ACC112 (cell line): Measurements from ENCODE around the gene TMCC1.

Experiments used
- H2AFZ ChIP-seq: fragments of 200-600 bp; sonication (generic); one replicate; pipeline ENCODE4 v1.6.0; 2017; ENCODE audit warnings: antibody characterized with exemption, low read length; ENCODE audit not compliant: unreplicated experiment
- H3K27ac ChIP-seq: fragments of 200-600 bp; sonication (generic); 2 replicates; pipeline ENCODE4 v1.5.1; 2014; ENCODE audit warnings: low read depth, mild to moderate bottlenecking, antibody characterized with exemption, low read length, moderate library complexity
- H3K27me3 ChIP-seq: fragments of 200-600 bp; sonication (generic); 2 replicates; pipeline ENCODE4 v1.6.1; 2014; ENCODE audit warnings: mild to moderate bottlenecking, antibody characterized with exemption, low read length, moderate library complexity, mixed read lengths; ENCODE audit not compliant: insufficient read depth
- H3K36me3 ChIP-seq: fragments of 200-600 bp; sonication (generic); 2 replicates; pipeline ENCODE4 v1.6.1; 2016; ENCODE audit warnings: mild to moderate bottlenecking, antibody characterized with exemption, low read length, moderate library complexity, mixed read lengths; ENCODE audit not compliant: insufficient read depth
- H3K4me1 ChIP-seq: fragments of 200-600 bp; sonication (generic); one replicate; pipeline ENCODE4 v1.6.1; 2016; ENCODE audit warnings: low read length, mixed read lengths; ENCODE audit not compliant: insufficient read depth, unreplicated experiment, control insufficient read depth
- H3K4me3 ChIP-seq: fragments of 200-600 bp; sonication (generic); 2 replicates; pipeline ENCODE4 v1.5.1; 2014; ENCODE audit warnings: mild to moderate bottlenecking, low read depth, low read length
- H3K79me2 ChIP-seq: fragments of 200-600 bp; sonication (generic); one replicate; pipeline ENCODE4 v1.6.0; 2016; ENCODE audit warnings: low read length; ENCODE audit not compliant: control insufficient read depth, unreplicated experiment, insufficient read depth

Gene TMCC1

DNA sequence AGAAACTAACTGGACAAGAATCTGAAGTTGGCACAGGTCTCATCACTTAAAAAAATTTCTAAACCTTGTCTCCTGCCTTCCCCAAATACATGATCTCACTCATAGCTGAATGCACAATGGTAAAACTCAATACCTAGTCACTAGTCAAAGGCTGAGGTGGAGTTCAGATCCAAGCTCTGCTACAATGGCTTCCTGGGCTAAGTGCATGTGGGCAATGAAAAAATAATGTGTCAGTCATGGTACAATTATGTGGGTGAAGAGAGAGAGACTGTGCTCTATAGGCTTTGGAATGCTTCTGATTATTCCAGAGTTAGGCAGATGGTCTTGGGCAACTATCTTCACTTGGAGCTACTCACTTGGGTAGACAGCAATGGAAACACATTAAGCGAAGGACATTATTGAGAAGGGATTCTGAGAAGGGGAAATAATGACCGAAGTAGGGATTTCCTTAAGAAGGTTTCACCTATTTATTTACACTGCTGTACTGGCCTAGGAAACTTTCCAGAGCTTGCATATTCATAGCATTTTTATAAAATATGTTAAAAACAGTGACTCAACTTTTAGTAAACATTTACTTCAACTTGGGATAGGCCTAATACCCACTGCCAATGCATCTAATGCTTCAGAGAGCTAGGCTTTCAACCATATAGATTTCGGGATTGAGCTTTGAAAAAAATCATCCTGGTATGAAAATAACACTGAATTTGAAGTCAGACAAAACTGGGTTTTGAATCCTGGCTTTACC is 228.3 kb downstream of the TMCC1 start:
- Histone ChIP-seq H3K36me3 (no peaks in the 10 kb centered on the region), H3K27ac (peak overlapping the region; percentile 64), H3K4me3 (no peak overlapping the region), H3K79me2 (no peaks in the 10 kb centered on the region), H3K4me1 (peaks cover 19% of the 10 kb centered on the region), H2AFZ (no peak overlapping the region), H3K27me3 (no peaks in the 10 kb centered on the region)

DNA sequence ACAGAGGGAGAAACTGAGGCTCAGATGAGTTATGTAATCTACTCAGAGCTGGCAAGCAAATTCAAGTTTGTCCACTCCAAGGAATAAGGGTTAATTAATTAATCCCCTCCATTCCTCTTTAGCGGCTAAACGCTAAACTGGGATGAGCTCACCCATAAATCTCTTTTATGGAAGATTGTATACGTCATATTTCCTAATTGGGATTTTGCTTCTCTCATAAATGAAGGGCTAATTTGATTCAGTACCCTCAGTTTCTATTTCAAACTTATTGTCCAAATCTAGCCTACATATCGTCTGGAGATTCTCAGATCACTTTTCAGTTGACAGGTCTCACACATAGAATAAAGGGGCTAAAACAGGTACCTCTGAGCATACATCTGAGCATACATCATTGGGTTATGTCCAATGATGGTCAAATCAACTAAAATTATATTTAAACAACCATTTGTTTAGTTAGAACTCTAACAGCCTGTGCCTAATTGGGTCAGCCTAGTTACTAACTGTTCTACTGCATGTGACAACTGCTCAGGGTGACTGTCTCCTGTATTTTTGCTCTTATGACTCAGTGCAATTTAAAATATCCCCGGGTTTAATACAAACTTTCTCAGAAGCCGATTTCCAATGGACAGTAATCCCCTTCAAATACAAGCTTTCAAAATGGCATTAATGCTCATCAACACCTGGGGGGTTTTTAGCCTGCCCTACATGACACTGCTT is 229.4 kb downstream of the TMCC1 start:
- Histone ChIP-seq H2AFZ (no peak overlapping the region), H3K79me2 (no peaks in the 10 kb centered on the region), H3K4me3 (no peak overlapping the region), H3K27me3 (no peaks in the 10 kb centered on the region), H3K27ac (peak overlapping the region; percentile 64), H3K36me3 (no peaks in the 10 kb centered on the region), H3K4me1 (peaks cover 19% of the 10 kb centered on the region)

DNA sequence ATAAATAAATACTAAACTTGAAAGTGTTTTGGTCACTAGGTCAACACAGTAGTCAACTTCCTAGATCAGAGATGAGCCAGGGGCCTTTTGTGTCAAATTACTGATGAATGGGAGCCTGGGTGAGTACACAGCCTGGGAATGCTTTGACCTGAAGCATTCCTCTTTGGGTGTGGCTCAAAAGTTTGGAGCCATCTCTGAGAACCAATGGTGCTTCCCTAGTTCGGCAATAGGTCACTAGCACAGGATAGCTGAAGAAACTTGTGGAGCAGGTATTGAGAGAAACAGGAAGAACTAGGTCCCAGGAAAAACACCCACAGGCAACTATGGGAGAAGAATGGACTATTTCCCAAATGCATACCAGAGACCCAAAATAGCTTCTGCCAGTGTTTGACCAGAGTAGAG is 230.5 kb downstream of the TMCC1 start:
- Histone ChIP-seq H3K79me2 (no peaks in the 10 kb centered on the region), H3K27me3 (no peaks in the 10 kb centered on the region), H2AFZ (no peak overlapping the region), H3K36me3 (no peaks in the 10 kb centered on the region), H3K4me3 (no peak overlapping the region), H3K4me1 (peaks cover 27% of the 10 kb centered on the region), H3K27ac (no peak overlapping the region)

DNA sequence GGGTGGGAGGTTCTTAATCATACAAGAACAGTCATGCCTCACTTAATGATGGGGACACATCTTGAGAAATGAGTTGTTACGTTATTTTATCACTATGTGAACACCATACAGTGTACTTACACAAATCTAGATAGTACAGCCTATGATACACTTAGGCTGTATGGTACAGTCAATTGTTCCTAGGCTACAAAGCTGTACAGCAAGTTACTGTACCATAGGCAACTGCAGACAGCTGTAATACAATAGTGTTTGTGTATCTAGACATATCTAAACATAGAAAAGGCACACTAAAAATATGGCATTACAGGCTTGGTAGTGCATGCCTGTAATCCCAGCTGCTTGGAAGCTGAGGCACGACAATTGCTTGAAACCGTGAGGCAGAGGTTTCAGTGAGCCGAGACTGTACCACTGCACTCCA is 231.3 kb downstream of the TMCC1 start:
- Histone ChIP-seq H2AFZ (no peak overlapping the region), H3K4me3 (no peak overlapping the region), H3K4me1 (peaks cover 35% of the 10 kb centered on the region), H3K79me2 (no peaks in the 10 kb centered on the region), H3K27me3 (no peaks in the 10 kb centered on the region), H3K36me3 (no peaks in the 10 kb centered on the region), H3K27ac (no peak overlapping the region)

DNA sequence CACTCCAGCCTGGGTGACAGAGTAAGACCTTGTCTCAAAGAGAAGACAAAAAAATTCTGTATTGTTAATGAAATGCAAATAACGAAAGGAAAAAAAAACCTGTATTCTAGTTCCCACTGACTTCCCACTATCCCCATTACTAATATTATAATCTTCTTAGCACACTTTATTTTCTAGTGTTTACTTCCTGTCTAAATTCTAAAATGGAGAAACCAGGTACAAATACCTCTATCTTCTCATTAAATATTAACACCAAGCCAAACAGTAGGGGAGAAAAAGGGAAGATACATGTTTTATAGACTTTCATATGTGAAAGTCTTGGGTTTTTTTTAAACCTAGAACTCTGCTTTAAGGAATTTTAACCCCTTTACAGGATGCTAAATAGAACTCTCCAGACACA is 231.7 kb downstream of the TMCC1 start:
- Histone ChIP-seq H3K79me2 (no peaks in the 10 kb centered on the region), H3K27me3 (no peaks in the 10 kb centered on the region), H3K36me3 (no peaks in the 10 kb centered on the region), H3K27ac (no peak overlapping the region), H3K4me1 (peaks cover 40% of the 10 kb centered on the region), H3K4me3 (no peak overlapping the region), H2AFZ (no peak overlapping the region)

DNA sequence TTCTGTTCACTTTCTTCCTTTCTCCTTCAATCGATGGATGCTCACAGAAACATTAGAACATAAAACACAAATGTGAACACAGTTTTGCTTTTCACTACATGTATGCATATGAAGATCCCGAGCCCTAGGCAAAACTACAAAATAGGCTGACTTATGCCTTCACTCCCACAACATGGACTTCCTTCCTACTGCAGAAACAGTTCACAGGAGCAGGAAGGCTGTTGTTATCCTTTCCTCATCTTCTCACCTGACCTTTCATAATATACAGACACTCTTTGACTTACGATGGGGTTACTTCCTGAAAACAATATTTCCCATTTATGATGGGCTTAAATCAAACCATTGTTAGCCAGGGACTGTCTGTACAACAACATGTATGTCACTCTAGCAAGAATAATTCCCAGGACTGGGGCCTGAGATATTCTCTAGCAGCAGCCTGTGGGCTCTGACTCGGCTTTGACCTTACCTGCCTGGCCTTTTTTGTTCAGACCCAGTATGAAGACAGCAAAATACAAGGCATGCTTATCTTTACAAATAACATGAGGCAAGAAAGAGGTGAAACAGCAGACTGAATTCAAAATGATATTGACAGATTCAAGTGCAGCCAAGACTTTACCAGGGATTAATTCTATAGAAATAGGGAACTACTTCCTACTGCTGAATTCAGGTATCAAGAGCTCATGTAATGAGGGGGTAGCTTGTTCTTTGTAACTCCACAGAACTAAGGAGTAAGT is 235.2 kb downstream of the TMCC1 start:
- H3K36me3 ChIP-seq: no peaks in the 10 kb centered on the region
- H3K4me3 ChIP-seq: no peak overlapping the region
- no peaks in the 10 kb centered on the region for H3K27me3 ChIP-seq
- peak overlapping the region; percentile 31 for H3K27ac ChIP-seq
- H2AFZ ChIP-seq: peak overlapping the region; percentile 18
- H3K4me1 ChIP-seq: peaks cover 40% of the 10 kb centered on the region
- no peaks in the 10 kb centered on the region for H3K79me2 ChIP-seq

DNA sequence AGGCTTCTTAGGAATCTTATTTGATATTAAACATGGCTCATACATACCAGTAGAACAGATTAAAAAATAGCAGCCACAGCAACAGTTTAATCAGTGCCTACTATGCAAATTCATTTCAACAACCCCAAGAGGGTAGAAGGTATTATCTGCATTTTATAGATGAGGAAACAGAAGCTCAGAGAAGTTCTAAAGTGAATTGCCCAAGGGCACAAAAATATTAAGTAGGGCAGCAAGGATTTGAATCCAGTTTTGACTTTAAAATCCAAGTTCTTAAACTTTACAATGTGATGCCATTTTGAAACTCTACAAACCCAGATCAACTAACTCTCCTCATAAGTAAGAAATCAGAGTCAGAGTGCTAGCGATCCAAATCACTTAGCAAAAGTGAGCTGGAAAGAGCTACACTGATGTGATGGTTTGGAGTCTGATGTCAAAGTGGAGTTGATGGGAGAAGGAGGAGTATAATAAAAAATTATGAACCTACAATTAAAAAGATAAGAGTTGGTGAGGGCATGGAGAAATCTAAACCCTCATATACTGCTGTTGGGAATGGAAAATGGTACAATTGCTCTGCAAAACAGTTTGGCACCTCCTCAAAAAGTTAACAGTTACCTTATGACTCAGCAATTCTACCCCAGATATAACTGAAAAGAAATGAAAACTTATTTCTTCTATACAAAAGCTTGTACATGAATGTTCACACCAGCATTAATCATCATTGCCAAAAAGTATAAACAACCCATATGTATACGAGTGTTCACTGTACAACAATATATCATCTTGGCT is 236.1 kb downstream of the TMCC1 start:
- Histone ChIP-seq H2AFZ (no peak overlapping the region), H3K4me1 (peaks cover 47% of the 10 kb centered on the region), H3K36me3 (no peaks in the 10 kb centered on the region), H3K79me2 (no peaks in the 10 kb centered on the region), H3K27ac (peak overlapping the region; percentile 31), H3K4me3 (no peak overlapping the region; the same call in 1 of the 2 replicates), H3K27me3 (no peaks in the 10 kb centered on the region)

DNA sequence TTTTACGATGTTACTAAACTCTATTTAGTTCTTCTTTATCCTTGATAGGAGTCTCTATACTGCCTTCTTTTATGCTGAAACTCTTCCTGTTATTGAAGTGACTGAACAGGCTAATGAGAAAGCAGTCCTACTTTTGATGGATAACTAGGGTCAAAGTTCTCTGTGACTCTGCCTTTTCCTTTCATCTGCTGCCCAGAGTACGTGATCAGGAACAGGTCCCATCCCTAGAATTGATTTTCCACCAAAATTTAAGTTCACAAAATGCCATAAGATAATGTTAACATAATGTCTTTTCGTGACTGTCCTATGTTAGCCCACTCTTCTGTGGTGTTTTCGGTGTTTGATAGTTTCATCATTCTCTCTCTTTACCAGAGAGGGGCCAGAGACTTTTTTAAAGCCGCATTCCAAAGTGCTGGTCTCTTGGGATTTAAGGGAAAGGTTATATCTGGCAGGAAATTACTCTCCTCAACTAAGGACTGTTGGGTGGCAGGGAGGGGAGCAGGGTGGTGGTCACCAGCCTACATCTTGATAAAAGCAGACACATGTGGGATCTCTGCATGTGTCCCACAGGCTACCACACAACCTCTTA is 236.8 kb downstream of the TMCC1 start:
- peaks cover 54% of the 10 kb centered on the region for H3K4me1 ChIP-seq
- no peaks in the 10 kb centered on the region for H3K36me3 ChIP-seq
- H3K27me3 ChIP-seq: no peaks in the 10 kb centered on the region
- no peak overlapping the region for H2AFZ ChIP-seq
- no peak overlapping the region; the same call in 1 of the 2 replicates for H3K4me3 ChIP-seq
- peak overlapping the region; percentile 31 for H3K27ac ChIP-seq
- H3K79me2 ChIP-seq: no peaks in the 10 kb centered on the region

DNA sequence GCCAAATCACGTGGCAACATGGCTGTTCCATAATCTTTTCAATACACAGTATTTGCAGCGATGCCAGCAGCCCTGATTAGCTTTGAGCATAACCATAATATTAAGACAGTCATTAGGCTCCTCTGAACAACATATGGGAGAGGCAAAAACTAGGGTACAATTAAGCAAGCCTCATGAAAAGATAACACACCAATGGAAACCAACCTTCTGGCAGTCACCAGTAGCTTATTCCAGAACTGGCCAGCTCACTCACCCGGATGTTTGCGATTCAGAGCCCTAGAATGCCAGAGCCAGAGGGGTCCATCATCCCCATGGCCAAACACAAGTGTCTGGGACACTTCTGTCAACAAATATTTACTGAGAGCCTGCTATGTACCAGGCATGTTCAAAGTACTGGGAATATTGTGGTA is 238.2 kb downstream of the TMCC1 start:
- Histone ChIP-seq H3K36me3 (no peaks in the 10 kb centered on the region), H3K79me2 (no peaks in the 10 kb centered on the region), H3K27me3 (no peaks in the 10 kb centered on the region), H3K4me1 (peaks cover 66% of the 10 kb centered on the region), H3K27ac (no peak overlapping the region), H3K4me3 (no peak overlapping the region), H2AFZ (no peak overlapping the region)

DNA sequence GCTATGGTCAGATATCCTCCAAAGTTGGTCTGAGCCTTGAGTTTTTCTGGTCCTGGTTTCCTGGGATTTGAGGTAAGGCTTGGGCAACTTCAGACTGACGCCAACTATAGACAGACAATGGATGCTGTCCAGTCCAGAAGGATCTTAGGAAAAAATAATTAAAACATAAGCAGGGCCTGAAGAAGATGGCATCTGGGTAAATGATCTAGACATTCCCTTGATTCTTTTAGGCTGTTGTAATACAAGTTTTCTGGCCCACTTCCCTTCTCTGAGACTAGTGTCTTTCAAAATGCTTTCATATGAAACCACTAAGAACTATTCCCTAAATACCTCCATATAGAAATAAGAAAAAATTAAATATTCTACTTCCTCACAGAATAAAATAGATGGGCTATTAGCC is 239.4 kb downstream of the TMCC1 start:
- no peaks in the 10 kb centered on the region for H3K36me3 ChIP-seq
- no peak overlapping the region for H2AFZ ChIP-seq
- no peak overlapping the region for H3K4me3 ChIP-seq
- H3K4me1 ChIP-seq: peaks cover 74% of the 10 kb centered on the region
- no peaks in the 10 kb centered on the region for H3K27me3 ChIP-seq
- no peaks in the 10 kb centered on the region for H3K79me2 ChIP-seq
- H3K27ac ChIP-seq: no peak overlapping the region
